Vagina (tissue), 2 donors: ENCODE results near the gene KCNIP4.

Source experiments
- POLR2A ChIP-seq, 2 donors: fragments of 450-650 bp; IDR thresholded peaks; one replicate each; pipeline ENCODE4 v1.6.1; 2017; ENCODE audit warnings: antibody characterized with exemption in 2 of 2, mild to moderate bottlenecking in 2 of 2, moderate library complexity in 2 of 2
- POLR2AphosphoS5 ChIP-seq, 2 donors: sonication (generic); formaldehyde crosslinking; IDR thresholded peaks; one replicate each; pipeline ENCODE4 v1.9.0; 2017; ENCODE audit warnings: antibody characterized with exemption in 2 of 2, mild to moderate bottlenecking in 2 of 2, low read depth in 1 of 2; ENCODE audit not compliant: insufficient read depth in 1 of 2
- TF ChIP-seq, protein P1 (sequence below), 3 experiments: fragments of 450-650 bp in 2 of 3; fragments of 200-600 bp in 1 of 3; sonication (generic) in 1 of 3; IDR thresholded peaks; one replicate each; pipeline ENCODE4 v1.5.1; 2017 to 2019; ENCODE audit warnings: antibody characterized with exemption in 3 of 3, mild to moderate bottlenecking in 2 of 3, moderate library complexity in 2 of 3

DNA sequence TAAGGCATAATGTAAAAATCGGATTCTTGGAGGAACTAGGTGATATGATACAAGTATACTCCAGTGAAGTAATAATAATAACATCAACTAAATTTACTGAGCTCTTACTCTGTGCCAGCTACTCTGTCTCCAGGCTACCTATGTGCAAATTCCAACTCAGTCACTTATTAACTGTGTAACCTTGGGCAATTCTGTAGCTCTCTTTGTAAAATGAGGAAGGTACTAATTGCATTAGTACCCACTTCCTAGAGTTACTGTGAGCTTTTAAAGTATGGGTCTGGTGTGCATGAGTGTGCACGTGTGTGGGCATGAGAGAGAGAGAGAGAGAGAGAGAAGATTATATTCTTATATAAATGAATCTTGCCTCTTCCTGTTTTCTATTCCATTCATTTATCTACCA, 169.9 kb downstream of the KCNIP4 start:
- TF ChIP-seq, protein P1, sequence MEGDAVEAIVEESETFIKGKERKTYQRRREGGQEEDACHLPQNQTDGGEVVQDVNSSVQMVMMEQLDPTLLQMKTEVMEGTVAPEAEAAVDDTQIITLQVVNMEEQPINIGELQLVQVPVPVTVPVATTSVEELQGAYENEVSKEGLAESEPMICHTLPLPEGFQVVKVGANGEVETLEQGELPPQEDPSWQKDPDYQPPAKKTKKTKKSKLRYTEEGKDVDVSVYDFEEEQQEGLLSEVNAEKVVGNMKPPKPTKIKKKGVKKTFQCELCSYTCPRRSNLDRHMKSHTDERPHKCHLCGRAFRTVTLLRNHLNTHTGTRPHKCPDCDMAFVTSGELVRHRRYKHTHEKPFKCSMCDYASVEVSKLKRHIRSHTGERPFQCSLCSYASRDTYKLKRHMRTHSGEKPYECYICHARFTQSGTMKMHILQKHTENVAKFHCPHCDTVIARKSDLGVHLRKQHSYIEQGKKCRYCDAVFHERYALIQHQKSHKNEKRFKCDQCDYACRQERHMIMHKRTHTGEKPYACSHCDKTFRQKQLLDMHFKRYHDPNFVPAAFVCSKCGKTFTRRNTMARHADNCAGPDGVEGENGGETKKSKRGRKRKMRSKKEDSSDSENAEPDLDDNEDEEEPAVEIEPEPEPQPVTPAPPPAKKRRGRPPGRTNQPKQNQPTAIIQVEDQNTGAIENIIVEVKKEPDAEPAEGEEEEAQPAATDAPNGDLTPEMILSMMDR (IDR thresholded peaks at IDR 0.05): no peak
- TF ChIP-seq POLR2A (IDR thresholded peaks at IDR 0.05): no peak
- no peak for TF ChIP-seq POLR2AphosphoS5 (IDR thresholded peaks at IDR 0.05; ENCODE audit: insufficient read depth in 1 of 2, low read depth in 1 of 2)
